GM12878 (cell line): ENCODE results near the gene LEP. TPM values are rescaled to one million over a fixed set of nuclear protein-coding genes. Genes with fewer than 3 reads are reported as not detected.

Experiments
- ATAC-seq: fragments of 200-7000 bp; cut with Tn5 transposase; 3 replicates; pipeline ENCODE4 v1.9.1; 2020; ENCODE audit warnings: mild to moderate bottlenecking, moderate library complexity
- BruUV-seq: library from RNA; stranded (reverse); fragments of 400-500 nt; replicated peaks from 2 replicates; lab custom pipeline; 2021; lab: Mats Ljungman, UMichigan
- CTCF ChIA-PET: fragments of 300-600 bp; sonication (Branson Sonifier 250); formaldehyde crosslinking; extraction: SDS; loops from one replicate; lab custom pipeline; 2021; ENCODE audit warnings: inconsistent platforms; lab: Yijun Ruan, JAX
- POLR2A ChIA-PET: fragments of 350-600 bp; formaldehyde crosslinking; extraction: SDS; loops from one replicate; lab custom pipeline; 2021; ENCODE audit warnings: inconsistent platforms; lab: Charles Lee
- RAD21 ChIA-PET: fragments of 300-600 bp; sonication (Branson Sonifier 250); formaldehyde crosslinking; loops from one replicate; lab custom pipeline; 2023; ENCODE audit warnings: antibody characterized with exemption; ENCODE audit not compliant: unreplicated experiment; lab: Charles Lee
- SMC1A ChIA-PET: fragments of 300-600 bp; sonication (Branson Sonifier 250); formaldehyde crosslinking; loops from one replicate; lab custom pipeline; 2023; ENCODE audit not compliant: unreplicated experiment, uncharacterized antibody; lab: Charles Lee
- DNase-seq: peaks from one replicate; pipeline ENCODE4 v3.0.0-alpha.2; 2011; ENCODE audit warnings: low read depth, low spot score
- FAIRE-seq: peaks from 3 replicates; lab custom pipeline; 2011; peaks lifted over from hg19 to GRCh38; lab: Jason Lieb, UNC
- H2AFZ ChIP-seq: 2 replicates; pipeline ENCODE4 v1.6.0; 2011; ENCODE audit warnings: low read depth, low read length, control low read depth; ENCODE audit not compliant: control insufficient read depth
- H3K27ac ChIP-seq: 2 replicates; pipeline ENCODE4 v1.5.1; 2011; ENCODE audit warnings: control low read depth; ENCODE audit not compliant: control insufficient read depth, insufficient read depth
- H3K27me3 ChIP-seq, 2 experiments: replicated peaks in 1 of 2; 2 replicates each; pipeline versions ENCODE4 v1.6.0 to v1.6.1; 2011; ENCODE audit warnings: low read length in 1 of 2; ENCODE audit not compliant: control insufficient read depth in 2 of 2, insufficient read depth in 2 of 2
- H3K36me3 ChIP-seq, 2 experiments: 2 replicates each; pipeline ENCODE4 v1.5.1; 2011; ENCODE audit warnings: low read length in 1 of 2; ENCODE audit not compliant: control insufficient read depth in 2 of 2, insufficient read depth in 2 of 2
- H3K4me1 ChIP-seq: 2 replicates; pipeline ENCODE4 v1.6.1; 2011; ENCODE audit warnings: mild to moderate bottlenecking, low read length, moderate library complexity, mixed read lengths; ENCODE audit not compliant: control insufficient read depth, insufficient read depth
- H3K4me2 ChIP-seq: 2 replicates; pipeline ENCODE4 v1.6.0; 2011; ENCODE audit warnings: control low read depth; ENCODE audit not compliant: control insufficient read depth, insufficient read depth
- H3K4me3 ChIP-seq: fragments of 200-600 bp; sonication (generic); 2 replicates; pipeline ENCODE4 v1.5.1; 2016
- H3K79me2 ChIP-seq: 2 replicates; pipeline ENCODE4 v1.6.0; 2011; ENCODE audit warnings: low read length; ENCODE audit not compliant: control insufficient read depth, insufficient read depth
- H3K9ac ChIP-seq: 2 replicates; pipeline ENCODE4 v1.8.0; 2011; ENCODE audit warnings: low read length, control low read depth, mixed read lengths; ENCODE audit not compliant: control insufficient read depth, insufficient read depth
- H3K9me3 ChIP-seq: replicated peaks from 3 replicates; pipeline ENCODE4 v1.5.1; 2011; ENCODE audit warnings: mild to moderate bottlenecking, low read length; ENCODE audit not compliant: control insufficient read depth, insufficient read depth
- H4K20me1 ChIP-seq: 2 replicates; pipeline ENCODE4 v1.6.0; 2011; ENCODE audit not compliant: control insufficient read depth, insufficient read depth
- MTA2 ChIP-seq: fragments of 450-650 bp; IDR thresholded peaks from 2 replicates; pipeline ENCODE4 v1.6.1; 2016; ENCODE audit warnings: low read depth, mild to moderate bottlenecking, moderate library complexity
- RCOR1 ChIP-seq: conservative IDR thresholded peaks from 2 replicates; pipeline ENCODE4 v1.6.1; 2012; ENCODE audit warnings: low read depth, low read length, improper control_type of control experiment
- REST ChIP-seq: IDR thresholded peaks from 2 replicates; pipeline ENCODE4 v1.6.1; 2012; ENCODE audit warnings: mild to moderate bottlenecking, low read depth, low read length
- ZNF384 ChIP-seq: IDR thresholded peaks from 2 replicates; pipeline ENCODE4 v1.6.1; 2012; ENCODE audit warnings: low read depth, mild to moderate bottlenecking, low read length, improper control_type of control experiment, borderline replicate concordance
- WGBS: methylation state at CpG from one replicate; pipeline ENCODE4 v1.1.6; 2016; ENCODE audit warnings: low lambda C conversion rate; ENCODE audit not compliant: insufficient replicate concordance, insufficient coverage; ENCODE audit errors: missing lambda C conversion rate; 5-methylcytosine and 5-hydroxymethylcytosine counted together
- in situ Hi-C: fragments of 300-500 bp; cut with MboI; formaldehyde crosslinking; loops from 9 replicates; pipeline ENCODE4 v1.14.3; 2018; ENCODE audit warnings: mixed read lengths
- intact Hi-C: fragments of 100-400 bp; cut with micrococcal nuclease; formaldehyde crosslinking; loops from one replicate; pipeline ENCODE4 v1.14.2; 2022; ENCODE audit not compliant: unreplicated experiment
- polyA plus RNA-seq, 11 experiments: library from polyadenylated mRNA; depleted of rRNA in 4 of 11; unstranded in 6 of 11; stranded (reverse) in 5 of 11; fragments of >200 nt; fragmentation: Nextera tagmentation in 4 of 11; fragmentation: Illumina TruSeq in 1 of 11; extraction: Ambion mirVana in 4 of 11; extraction: Trizol in 1 of 11; gene quantifications; 1 replicate in 1 of 11; 2 replicates in 10 of 11; pipeline versions ENCODE4 v1.2.1 to v1.2.3, GENCODE V29; 2011 to 2016; ENCODE audit warnings: inconsistent platforms in 2 of 11, missing spikeins in 2 of 11, low read depth in 1 of 11
- total RNA-seq, 4 experiments: library from RNA; depleted of rRNA in 3 of 4; stranded (reverse); fragments of >200 nt in 3 of 4; fragmentation: Illumina TruSeq in 1 of 4; extraction: Trizol in 1 of 4; gene quantifications; 2 replicates each; pipeline versions ENCODE4 v1.2.1 to v1.2.3, GENCODE V29; 2013 to 2021

LEP gene
- total and polyA plus RNA-seq, 10 of the 15 experiments (the other 5 are each of a cell fraction or from before 2014, with no cell fraction given): not detected

- peaks cover 3 to 6% of the 10 kb centered on the region in 2 experiments; a peak in 3 of 4 replicates for H3K36me3 ChIP-seq
- RAD21 ChIA-PET: no interaction called here
- H3K9me3 ChIP-seq: no peaks in the 10 kb centered on the region
- no peaks in the 10 kb centered on the region for H3K4me1 ChIP-seq
- no peaks in the 10 kb centered on the region for H4K20me1 ChIP-seq
- H3K79me2 ChIP-seq: no peaks in the 10 kb centered on the region
- SMC1A ChIA-PET: interaction anchor here (1.8 kb wide), 1 partner anchor 10 kb away, joined by 3 read pairs; no protein-coding TSS in a partner anchor
- no peak for FAIRE-seq
- CTCF ChIA-PET: interaction anchor here (0.6 kb wide), 1 partner anchor 754 kb away, joined by 3 read pairs; no protein-coding TSS in a partner anchor
- TF ChIP-seq MTA2: no peak
- no peak for TF ChIP-seq REST
- no peak for TF ChIP-seq ZNF384
- TF ChIP-seq RCOR1: no peak
- POLR2A ChIA-PET: no interaction called here
- WGBS: 85% methylated on average over 10 of the region's 10 CpGs
- H3K4me2 ChIP-seq: no peak overlapping the region
- ATAC-seq: no peak
- in situ Hi-C loops (no loop called here), intact Hi-C loops (no loop called here)
- H3K4me3 ChIP-seq: no peak overlapping the region
- no peak overlapping the region for H3K27ac ChIP-seq
- no peak overlapping the region for H2AFZ ChIP-seq
- DNase-seq: no peak
- H3K27me3 ChIP-seq: no peaks in the 10 kb centered on the region
- H3K9ac ChIP-seq: no peak overlapping the region
- no TSS peak for BruUV-seq
Observed at GRCh38 chr7:128302139-128302538, 61.1 kb downstream of the LEP start.
